SK-N-SH treated with all-trans-retinoic acid at 6 μM for 48 hours (cell line): ENCODE results near the gene COX4I1.

ENCODE experiments used
- OSR1 ChIP-seq: fragments of 250-450 bp; sonication (Bioruptor Pico); IDR thresholded peaks from 2 replicates; pipeline ENCODE4 v1.8.0; 2022; ENCODE audit warnings: moderate library complexity, mild to moderate bottlenecking, inconsistent platforms
- PPARA ChIP-seq: fragments of 250-450 bp; sonication (Bioruptor Pico); IDR thresholded peaks from 2 replicates; pipeline ENCODE4 v1.5.0; 2020; ENCODE audit warnings: mild to moderate bottlenecking, borderline replicate concordance
- TCF4 ChIP-seq: fragments of 250-450 bp; sonication (Bioruptor Pico); IDR thresholded peaks from 2 replicates; pipeline ENCODE4 v1.8.0; 2021; ENCODE audit warnings: mild to moderate bottlenecking, moderate library complexity, borderline replicate concordance
- TF ChIP-seq, protein P1 (sequence below): fragments of 250-450 bp; sonication (Bioruptor Pico); IDR thresholded peaks from 2 replicates; pipeline ENCODE4 v1.5.1; 2021; ENCODE audit warnings: mild to moderate bottlenecking, moderate library complexity
- TF ChIP-seq, protein P2 (sequence below): fragments of 250-450 bp; sonication (Bioruptor Pico); IDR thresholded peaks from 2 replicates; pipeline ENCODE4 v1.5.0; 2020; ENCODE audit warnings: mild to moderate bottlenecking, moderate library complexity

DNA sequence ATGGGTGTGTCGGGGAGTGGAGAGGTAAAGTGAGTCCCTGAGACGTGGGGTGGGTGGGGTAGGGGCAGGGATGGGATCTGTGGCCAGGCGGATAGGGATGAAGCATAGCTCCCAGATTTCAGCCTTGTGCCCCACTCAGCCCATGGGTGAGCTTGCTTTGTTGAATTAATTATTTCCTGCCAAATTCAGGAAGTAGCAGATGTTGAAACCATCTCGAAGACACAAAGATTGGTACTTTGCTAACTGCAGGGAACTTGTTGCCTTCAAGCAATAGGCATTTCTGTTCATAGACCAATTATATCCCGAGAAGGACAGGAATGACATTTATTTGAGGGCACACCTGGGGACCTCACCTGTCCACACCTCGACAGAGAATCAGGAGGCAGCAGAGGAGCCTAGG is 37.6 kb upstream of the COX4I1 start:
- TF ChIP-seq OSR1 (CRISPR knock-in tag) (no peak), TCF4 (CRISPR knock-in tag) (no peak), PPARA (CRISPR knock-in tag) (no peak)
- TF ChIP-seq, protein P1, sequence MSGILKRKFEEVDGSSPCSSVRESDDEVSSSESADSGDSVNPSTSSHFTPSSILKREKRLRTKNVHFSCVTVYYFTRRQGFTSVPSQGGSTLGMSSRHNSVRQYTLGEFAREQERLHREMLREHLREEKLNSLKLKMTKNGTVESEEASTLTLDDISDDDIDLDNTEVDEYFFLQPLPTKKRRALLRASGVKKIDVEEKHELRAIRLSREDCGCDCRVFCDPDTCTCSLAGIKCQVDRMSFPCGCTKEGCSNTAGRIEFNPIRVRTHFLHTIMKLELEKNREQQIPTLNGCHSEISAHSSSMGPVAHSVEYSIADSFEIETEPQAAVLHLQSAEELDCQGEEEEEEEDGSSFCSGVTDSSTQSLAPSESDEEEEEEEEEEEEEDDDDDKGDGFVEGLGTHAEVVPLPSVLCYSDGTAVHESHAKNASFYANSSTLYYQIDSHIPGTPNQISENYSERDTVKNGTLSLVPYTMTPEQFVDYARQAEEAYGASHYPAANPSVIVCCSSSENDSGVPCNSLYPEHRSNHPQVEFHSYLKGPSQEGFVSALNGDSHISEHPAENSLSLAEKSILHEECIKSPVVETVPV = no peak
- TF ChIP-seq, protein P2, sequence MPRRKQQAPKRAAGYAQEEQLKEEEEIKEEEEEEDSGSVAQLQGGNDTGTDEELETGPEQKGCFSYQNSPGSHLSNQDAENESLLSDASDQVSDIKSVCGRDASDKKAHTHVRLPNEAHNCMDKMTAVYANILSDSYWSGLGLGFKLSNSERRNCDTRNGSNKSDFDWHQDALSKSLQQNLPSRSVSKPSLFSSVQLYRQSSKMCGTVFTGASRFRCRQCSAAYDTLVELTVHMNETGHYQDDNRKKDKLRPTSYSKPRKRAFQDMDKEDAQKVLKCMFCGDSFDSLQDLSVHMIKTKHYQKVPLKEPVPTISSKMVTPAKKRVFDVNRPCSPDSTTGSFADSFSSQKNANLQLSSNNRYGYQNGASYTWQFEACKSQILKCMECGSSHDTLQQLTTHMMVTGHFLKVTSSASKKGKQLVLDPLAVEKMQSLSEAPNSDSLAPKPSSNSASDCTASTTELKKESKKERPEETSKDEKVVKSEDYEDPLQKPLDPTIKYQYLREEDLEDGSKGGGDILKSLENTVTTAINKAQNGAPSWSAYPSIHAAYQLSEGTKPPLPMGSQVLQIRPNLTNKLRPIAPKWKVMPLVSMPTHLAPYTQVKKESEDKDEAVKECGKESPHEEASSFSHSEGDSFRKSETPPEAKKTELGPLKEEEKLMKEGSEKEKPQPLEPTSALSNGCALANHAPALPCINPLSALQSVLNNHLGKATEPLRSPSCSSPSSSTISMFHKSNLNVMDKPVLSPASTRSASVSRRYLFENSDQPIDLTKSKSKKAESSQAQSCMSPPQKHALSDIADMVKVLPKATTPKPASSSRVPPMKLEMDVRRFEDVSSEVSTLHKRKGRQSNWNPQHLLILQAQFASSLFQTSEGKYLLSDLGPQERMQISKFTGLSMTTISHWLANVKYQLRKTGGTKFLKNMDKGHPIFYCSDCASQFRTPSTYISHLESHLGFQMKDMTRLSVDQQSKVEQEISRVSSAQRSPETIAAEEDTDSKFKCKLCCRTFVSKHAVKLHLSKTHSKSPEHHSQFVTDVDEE (CRISPR knock-in tag) = no peak
